ENCODE data around the gene FICD.

The FICD gene

GRCh38 chr12:108560752-108561719, 46.0 kb downstream of the FICD start, which contains the start of gene SART3:
Gene SART3, minus strand, starts transcription at chr12:108561173. Its CDS starts 19 bp downstream, at chr12:108561154.
- Histone ChIP-seq H3K4me2 (ENCODE audit: insufficient read depth, low read length) (peak within 1 kb of the TSS; percentile 92), H3K4me1 (ENCODE audit: insufficient read depth, low read length) (peaks cover 73% of the 10 kb centered on the region), H3K4me3 (ENCODE audit: low read depth in 1 of 2, low read length in 2 of 2) (peak within 1 kb of the TSS; percentile 81 to 88), H3K79me2 (ENCODE audit: insufficient read depth, low read length) (peaks cover 73% of the 10 kb centered on the region), H2AFZ (ENCODE audit: low read depth, low read length) (peak within 1 kb of the TSS; percentile 94), H3K27me3 (ENCODE audit: insufficient read depth, low read length, poor library complexity) (no peaks in the 10 kb centered on the region), H4K20me1 (ENCODE audit: insufficient read depth, low read length) (peaks cover 44% of the 10 kb centered on the region), H3K27ac (ENCODE audit: low read length) (peak within 1 kb of the TSS; percentile 87), H3K9ac (ENCODE audit: low read depth, low read length) (peak within 1 kb of the TSS; percentile 75), H3K9me3 (ENCODE audit: insufficient read depth, low read length, severe bottlenecking) (no peaks in the 10 kb centered on the region), H3K36me3 (ENCODE audit: insufficient read depth, low read length) (peaks cover 56% of the 10 kb centered on the region)
- ATAC-seq (ENCODE audit: insufficient read depth, low read depth) (peak; percentile 51), DNase-seq (peak; percentile 82)
- TF ChIP-seq EZH2 (IDR thresholded peaks at IDR 0.05; ENCODE audit: borderline replicate concordance, low read depth, low read length, severe bottlenecking) (no peak), CTCF (IDR thresholded peaks at IDR 0.05; ENCODE audit: borderline replicate concordance, extremely low read depth, low read length, poor library complexity, severe bottlenecking) (no peak)

GRCh38 chr12:108561852-108562347, 46.8 kb downstream of the FICD start:
- Histone ChIP-seq H4K20me1 (ENCODE audit: insufficient read depth, low read length) (peaks cover 35% of the 10 kb centered on the region), H3K4me2 (ENCODE audit: insufficient read depth, low read length) (peak overlapping the region; percentile 92), H3K27me3 (ENCODE audit: insufficient read depth, low read length, poor library complexity) (no peaks in the 10 kb centered on the region), H3K36me3 (ENCODE audit: insufficient read depth, low read length) (peaks cover 56% of the 10 kb centered on the region), H2AFZ (ENCODE audit: low read depth, low read length) (peak overlapping the region; percentile 94), H3K9me3 (ENCODE audit: insufficient read depth, low read length, severe bottlenecking) (no peaks in the 10 kb centered on the region), H3K4me3 (ENCODE audit: low read depth in 1 of 2, low read length in 2 of 2) (peak overlapping the region; percentile 81 to 88; a peak in 3 of 4 replicates), H3K79me2 (ENCODE audit: insufficient read depth, low read length) (peaks cover 65% of the 10 kb centered on the region), H3K4me1 (ENCODE audit: insufficient read depth, low read length) (peaks cover 72% of the 10 kb centered on the region), H3K27ac (ENCODE audit: low read length) (peak overlapping the region; percentile 87), H3K9ac (ENCODE audit: low read depth, low read length) (peak overlapping the region; percentile 75)
- no peak for TF ChIP-seq CTCF (IDR thresholded peaks at IDR 0.05; ENCODE audit: borderline replicate concordance, extremely low read depth, low read length, poor library complexity, severe bottlenecking)
- TF ChIP-seq EZH2 (IDR thresholded peaks at IDR 0.05; ENCODE audit: borderline replicate concordance, low read depth, low read length, severe bottlenecking), result no peak
- ATAC-seq (ENCODE audit: insufficient read depth, low read depth) (peak; percentile 1; the same call in 1 of the 3 replicates), DNase-seq (no peak)

- H3K27me3 ChIP-seq (ENCODE audit: insufficient read depth, low read length, poor library complexity), result no peaks in the 10 kb centered on the region
- peaks cover 58% of the 10 kb centered on the region for H3K79me2 ChIP-seq (ENCODE audit: insufficient read depth, low read length)
- peak; percentile 75 for ATAC-seq (ENCODE audit: insufficient read depth, low read depth)
- H3K4me2 ChIP-seq (ENCODE audit: insufficient read depth, low read length), result peak within 1 kb of the TSS; percentile 98
- peak; percentile 98 for DNase-seq
- H3K9ac ChIP-seq (ENCODE audit: low read depth, low read length), result peak within 1 kb of the TSS; percentile 75
- peaks cover 66% of the 10 kb centered on the region for H3K4me1 ChIP-seq (ENCODE audit: insufficient read depth, low read length)
- H2AFZ ChIP-seq (ENCODE audit: low read depth, low read length), result peak within 1 kb of the TSS; percentile 94
- peaks cover 30% of the 10 kb centered on the region for H4K20me1 ChIP-seq (ENCODE audit: insufficient read depth, low read length)
- TF ChIP-seq CTCF (IDR thresholded peaks at IDR 0.05; ENCODE audit: borderline replicate concordance, extremely low read depth, low read length, poor library complexity, severe bottlenecking) (peak; percentile 1), EZH2 (IDR thresholded peaks at IDR 0.05; ENCODE audit: borderline replicate concordance, low read depth, low read length, severe bottlenecking) (no peak)
- H3K27ac ChIP-seq (ENCODE audit: low read length), result peak within 1 kb of the TSS; percentile 87
- H3K4me3 ChIP-seq (ENCODE audit: low read depth in 1 of 2, low read length in 2 of 2), result peak within 1 kb of the TSS; percentile 81 to 88; a peak in 3 of 4 replicates
- peaks cover 58% of the 10 kb centered on the region for H3K36me3 ChIP-seq (ENCODE audit: insufficient read depth, low read length)
- no peaks in the 10 kb centered on the region for H3K9me3 ChIP-seq (ENCODE audit: insufficient read depth, low read length, severe bottlenecking)
Measured at GRCh38 chr12:108562348-108563135, 47.5 kb downstream of the FICD start, which contains the start of gene ISCU. Gene ISCU, plus strand, starts transcription at chr12:108562596. Its CDS starts 27 bp downstream, at chr12:108562623.
